ENCODE measurements around the gene PLCD3. TPM values are rescaled to one million over a fixed set of nuclear protein-coding genes. Genes with fewer than 3 reads are reported as not detected.

PLCD3 gene
- total RNA-seq, 4 donors from 2014 or later: 35.4 to 68.4 (median 44.2) TPM

DNA sequence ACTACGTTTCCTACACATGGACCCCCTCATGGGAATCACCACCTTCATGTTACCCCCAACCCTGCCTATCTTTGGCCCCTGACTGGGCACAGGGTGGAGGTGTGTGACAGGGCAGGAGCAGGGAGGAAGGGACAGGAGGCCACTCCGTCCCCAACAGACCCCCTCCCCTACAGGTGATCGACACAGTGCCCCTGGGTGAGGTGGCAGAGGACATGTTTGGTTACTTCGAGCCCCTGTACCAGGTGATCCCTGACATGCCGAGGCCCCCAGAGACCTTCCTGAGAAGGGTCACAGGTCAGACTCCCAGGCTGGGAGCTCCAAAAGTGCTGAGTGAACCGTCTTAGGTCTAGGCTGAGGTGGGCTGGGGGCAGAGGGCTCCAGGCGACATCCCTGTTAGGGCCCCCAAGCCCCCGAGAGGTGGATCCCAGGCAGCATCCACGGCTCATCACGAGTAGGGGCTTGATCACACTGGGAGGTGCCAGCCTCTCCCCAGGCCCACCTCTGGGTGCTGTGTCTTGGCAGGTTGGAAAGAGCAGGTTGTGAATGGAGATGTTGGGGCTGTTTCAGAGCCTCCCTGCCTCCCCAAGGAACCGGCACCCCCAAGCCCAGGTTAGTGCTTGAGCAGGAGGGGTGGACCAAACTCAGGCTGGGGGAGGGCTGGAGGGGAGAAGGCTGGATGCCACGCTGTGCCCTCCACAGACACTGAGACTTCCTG, 4.7 kb upstream of the PLCD3 start:
- no peak for TF ChIP-seq CTCF (IDR thresholded peaks at IDR 0.05)
- DNase-seq (ENCODE audit: low spot score): no peak
- no peak for ATAC-seq (ENCODE audit: low FRiP score)

- no peak for TF ChIP-seq CTCF (IDR thresholded peaks at IDR 0.05)
- no peak for ATAC-seq (ENCODE audit: low FRiP score)
- no peak for DNase-seq (ENCODE audit: low spot score)
These were observed 3.9 kb upstream of the PLCD3 start for GRCh38 chr17:45135978-45136791.

- DNase-seq (ENCODE audit: low spot score): peak; percentile 97
- peak in 2 of 3 donors; percentile 99 to 100 for TF ChIP-seq CTCF (IDR thresholded peaks at IDR 0.05)
- ATAC-seq (ENCODE audit: low FRiP score): peak; percentile 79
These were observed 3.1 kb upstream of the PLCD3 start, which contains the start of gene ACBD4 for GRCh38 chr17:45135192-45135977. Gene ACBD4, plus strand, starts transcription at chr17:45135687. Its CDS starts 458 bp downstream, at chr17:45136145.

GRCh38 chr17:45132572-45133463, 503 bp upstream of the PLCD3 start:
- peak; percentile 50 for ATAC-seq (ENCODE audit: low FRiP score)
- DNase-seq (ENCODE audit: low spot score): peak; percentile 54
- peak in 1 of 3 donors; percentile 82 for TF ChIP-seq CTCF (IDR thresholded peaks at IDR 0.05)

DNA sequence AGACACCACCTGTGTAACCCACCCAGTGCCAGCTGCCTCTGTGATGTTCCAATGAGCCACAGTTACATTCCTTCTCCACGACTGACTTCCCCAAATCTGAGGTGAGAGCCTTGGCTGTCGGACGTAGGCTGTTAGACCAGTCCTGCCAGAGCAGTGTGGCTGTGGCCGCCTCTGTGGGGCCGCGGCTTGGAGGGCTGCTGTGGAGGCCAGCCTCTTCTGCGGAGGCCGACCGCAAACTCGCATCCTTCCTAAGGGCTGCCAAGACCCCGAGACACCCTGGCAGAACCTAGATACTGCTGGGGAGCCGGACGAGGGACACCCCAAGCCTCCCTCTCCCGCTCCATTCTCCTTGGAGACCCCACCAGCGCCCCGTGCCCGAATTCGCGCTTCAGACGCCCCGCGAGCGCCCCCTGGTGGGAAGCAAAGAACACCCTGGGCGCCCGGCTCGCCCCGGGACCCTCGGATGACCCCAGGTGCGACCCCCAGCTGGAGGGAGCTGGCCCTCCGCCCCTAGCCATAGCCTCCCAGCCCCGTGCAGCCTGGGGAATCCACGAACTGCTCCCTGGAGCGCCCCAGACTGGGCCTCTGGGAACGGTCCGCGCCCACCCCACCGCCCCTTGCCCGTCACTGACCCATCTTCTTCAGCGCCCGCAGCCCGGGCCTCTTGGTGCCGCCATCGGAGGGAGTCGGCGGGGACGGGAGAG, 547 bp downstream of the PLCD3 start:
- DNase-seq (ENCODE audit: low spot score) (no peak), ATAC-seq (ENCODE audit: low FRiP score) (no peak)
- TF ChIP-seq CTCF (IDR thresholded peaks at IDR 0.05): peak in 1 of 3 donors; percentile 83
